ENCODE data around the gene RAB3IL1.
A peak's percentile ranks its signal among the peaks of the same experiment; 100 is the strongest.

RAB3IL1 gene

DNA sequence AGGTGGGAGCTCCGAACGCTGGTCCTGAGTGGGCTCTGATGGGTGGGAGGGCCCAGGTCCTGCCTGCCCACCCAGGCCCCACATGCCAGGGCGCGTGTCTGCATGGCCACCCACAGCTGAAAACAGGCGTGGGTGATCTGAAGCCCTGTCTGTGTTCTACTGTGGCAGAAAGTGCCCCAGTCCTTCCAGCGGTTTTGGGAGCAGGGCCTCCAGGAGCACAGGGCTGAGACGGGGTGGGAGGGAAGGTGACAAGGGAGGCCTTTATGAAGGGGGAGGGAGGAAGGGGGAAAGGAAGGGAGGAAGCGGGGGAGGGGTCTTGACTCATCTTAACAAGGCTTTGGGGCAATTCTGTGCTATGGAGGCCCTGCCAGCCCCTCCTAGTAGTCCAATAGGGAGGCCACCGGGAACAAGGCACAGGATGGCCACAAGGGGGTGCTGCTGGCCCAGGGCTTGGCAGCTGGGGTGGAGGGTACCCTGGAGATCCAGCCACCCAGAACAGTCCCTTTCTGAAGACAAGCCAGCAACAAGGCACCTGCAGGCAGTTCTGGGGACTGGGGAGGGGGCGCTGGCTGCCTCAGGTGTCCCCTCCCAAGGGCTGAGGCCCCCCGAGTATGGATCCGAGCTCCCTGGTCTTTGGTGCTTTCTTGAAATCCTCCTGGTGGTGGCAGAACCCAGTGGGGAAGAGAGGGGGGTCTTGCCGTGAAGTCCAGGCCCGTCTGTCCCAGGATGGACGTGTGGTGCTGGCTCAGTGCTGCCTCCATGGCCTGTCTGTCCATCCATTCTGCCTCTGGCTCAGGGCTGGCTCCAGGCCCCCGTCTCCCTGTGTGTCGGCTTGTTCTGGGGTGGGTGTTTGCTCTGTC lies 19.7 kb downstream of the RAB3IL1 start:
- Histone ChIP-seq H3K9me3 (ENCODE audit: low read length) (no peaks in the 10 kb centered on the region), H3K27me3 (ENCODE audit: control insufficient read depth in 1 of 2, insufficient read depth in 2 of 2, low read length in 2 of 2) (no peaks in the 10 kb centered on the region), H3K36me3 (ENCODE audit: insufficient read depth, low read length) (peaks cover 29% of the 10 kb centered on the region), H3K4me1 (ENCODE audit: insufficient read depth, low read length) (peaks cover 5% of the 10 kb centered on the region), H3K27ac (ENCODE audit: low read depth, low read length) (peak overlapping the region; percentile 34), H3K9ac (ENCODE audit: low read length) (no peak overlapping the region), H3K4me3 (ENCODE audit: low read depth in 1 of 2, low read length in 2 of 2) (no peak overlapping the region)

DNA sequence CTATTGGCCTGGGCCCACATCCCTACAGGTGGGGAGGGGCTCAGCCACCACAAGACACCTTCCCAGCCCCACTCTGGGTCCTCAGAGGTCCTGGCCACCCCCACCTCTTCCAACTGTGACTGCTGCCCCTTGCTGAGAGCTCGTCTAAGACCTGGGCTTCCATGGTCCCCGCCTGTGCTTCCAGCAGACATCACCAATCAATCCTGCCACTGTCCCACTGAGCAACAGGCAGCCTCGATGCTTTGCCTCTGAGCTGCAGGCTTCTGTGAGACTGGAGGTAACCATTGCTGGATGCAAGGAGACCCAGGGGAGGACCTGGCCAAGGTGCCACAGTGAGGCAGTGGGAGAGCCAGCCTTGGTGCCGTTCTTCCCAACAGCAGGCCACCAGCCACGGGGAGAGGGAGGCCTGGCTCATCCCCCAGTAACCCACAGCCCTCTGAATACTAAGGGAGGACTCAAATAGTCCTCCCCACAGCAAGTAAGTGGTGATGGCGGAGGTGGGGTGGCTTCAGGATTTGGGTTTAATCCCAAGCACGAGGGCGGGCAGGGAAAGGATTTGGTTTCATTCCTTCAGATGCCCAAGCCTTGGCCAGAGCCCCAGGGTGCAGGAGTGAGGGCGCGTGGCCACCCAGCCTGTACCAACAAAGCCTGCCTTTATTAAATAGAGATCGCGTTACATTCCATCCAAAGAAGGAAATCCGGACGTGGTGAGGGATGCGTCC lies 20.5 kb downstream of the RAB3IL1 start:
- Histone ChIP-seq H3K9ac (ENCODE audit: low read length) (no peak overlapping the region), H3K36me3 (ENCODE audit: insufficient read depth, low read length) (peaks cover 29% of the 10 kb centered on the region), H3K27me3 (ENCODE audit: control insufficient read depth in 1 of 2, insufficient read depth in 2 of 2, low read length in 2 of 2) (no peaks in the 10 kb centered on the region), H3K4me3 (ENCODE audit: low read depth in 1 of 2, low read length in 2 of 2) (no peak overlapping the region), H3K9me3 (ENCODE audit: low read length) (no peaks in the 10 kb centered on the region), H3K4me1 (ENCODE audit: insufficient read depth, low read length) (peaks cover 5% of the 10 kb centered on the region), H3K27ac (ENCODE audit: low read depth, low read length) (no peak overlapping the region)

DNA sequence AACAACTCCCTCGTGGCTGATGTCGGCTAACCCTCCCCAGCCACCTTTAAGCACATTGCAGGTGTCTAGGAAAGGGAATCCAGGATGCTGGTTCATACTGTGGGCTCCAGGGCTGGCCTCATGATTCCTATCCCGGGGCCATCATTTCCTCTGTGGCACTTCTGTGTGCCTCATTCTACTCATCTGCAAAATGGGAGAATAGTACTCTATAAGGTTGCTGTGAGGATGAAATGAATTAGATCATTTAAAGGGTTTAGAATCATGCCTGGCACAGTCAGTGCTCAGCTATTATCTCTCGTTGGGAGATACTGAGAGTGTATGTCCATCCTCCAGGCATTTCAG lies 21.7 kb downstream of the RAB3IL1 start:
- Histone ChIP-seq H3K4me3 (ENCODE audit: low read depth in 1 of 2, low read length in 2 of 2) (no peak overlapping the region), H3K27ac (ENCODE audit: low read depth, low read length) (no peak overlapping the region), H3K9ac (ENCODE audit: low read length) (no peak overlapping the region), H3K27me3 (ENCODE audit: control insufficient read depth in 1 of 2, insufficient read depth in 2 of 2, low read length in 2 of 2) (no peaks in the 10 kb centered on the region), H3K9me3 (ENCODE audit: low read length) (no peaks in the 10 kb centered on the region), H3K36me3 (ENCODE audit: insufficient read depth, low read length) (peaks cover 26% of the 10 kb centered on the region), H3K4me1 (ENCODE audit: insufficient read depth, low read length) (peaks cover 5% of the 10 kb centered on the region)

DNA sequence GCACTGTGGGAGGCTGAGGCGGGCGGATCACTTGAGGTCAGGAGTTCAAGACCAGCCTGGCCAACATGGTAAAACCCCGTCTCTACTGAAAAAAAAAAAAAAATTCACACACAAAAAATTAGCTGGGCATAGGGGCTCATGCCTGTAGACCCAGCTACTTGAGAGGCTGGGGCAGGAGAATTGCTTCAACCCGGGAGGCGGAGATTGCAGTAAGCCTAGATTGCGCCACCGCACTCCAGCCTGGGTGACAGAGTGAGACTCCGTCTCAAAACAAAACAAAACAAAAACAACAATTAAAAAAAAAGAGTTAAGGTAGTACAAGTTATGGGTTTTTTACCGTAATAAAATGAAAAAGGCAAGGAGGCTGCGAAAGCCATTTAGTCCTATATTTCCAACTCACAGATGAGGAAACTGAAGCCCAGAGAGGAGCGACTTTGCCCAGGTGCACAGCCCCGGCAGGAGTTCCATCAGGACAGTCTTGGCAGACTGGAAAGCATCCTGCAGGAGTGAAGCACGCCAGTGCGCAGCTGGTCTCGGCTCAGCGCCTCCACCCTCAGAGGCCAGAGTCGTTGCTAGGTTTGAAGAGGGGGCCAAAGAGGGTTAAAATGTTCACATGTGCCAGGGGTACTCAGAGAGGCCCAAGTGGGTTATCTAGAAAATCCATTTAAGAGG lies 22.2 kb downstream of the RAB3IL1 start:
- Histone ChIP-seq H3K27ac (ENCODE audit: low read depth, low read length) (no peak overlapping the region), H3K4me3 (ENCODE audit: low read depth in 1 of 2, low read length in 2 of 2) (no peak overlapping the region), H3K27me3 (ENCODE audit: control insufficient read depth in 1 of 2, insufficient read depth in 2 of 2, low read length in 2 of 2) (no peaks in the 10 kb centered on the region), H3K36me3 (ENCODE audit: insufficient read depth, low read length) (peaks cover 24% of the 10 kb centered on the region), H3K4me1 (ENCODE audit: insufficient read depth, low read length) (peaks cover 10% of the 10 kb centered on the region), H3K9me3 (ENCODE audit: low read length) (no peaks in the 10 kb centered on the region), H3K9ac (ENCODE audit: low read length) (no peak overlapping the region)

DNA sequence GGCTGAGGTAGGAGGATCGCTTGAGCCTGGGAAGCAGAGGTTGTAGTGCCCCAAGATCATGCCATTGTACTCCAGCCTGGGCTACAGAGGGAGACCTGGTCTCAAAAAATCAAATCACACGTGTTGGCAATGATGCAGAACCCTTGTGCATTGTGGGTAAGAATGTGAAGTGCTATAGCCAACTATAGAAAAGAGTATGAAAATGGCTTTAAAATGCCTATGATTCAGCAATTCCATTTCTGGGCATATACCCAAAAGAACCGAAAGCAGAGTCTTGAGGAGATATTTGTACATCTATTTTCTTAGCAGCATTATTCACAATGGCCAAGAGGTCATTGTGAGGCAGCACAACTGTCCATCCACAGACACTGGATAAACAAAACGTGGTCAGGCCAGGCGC lies 23.4 kb downstream of the RAB3IL1 start:
- Histone ChIP-seq H3K4me1 (ENCODE audit: insufficient read depth, low read length) (peaks cover 11% of the 10 kb centered on the region), H3K27ac (ENCODE audit: low read depth, low read length) (no peak overlapping the region), H3K27me3 (ENCODE audit: control insufficient read depth in 1 of 2, insufficient read depth in 2 of 2, low read length in 2 of 2) (no peaks in the 10 kb centered on the region), H3K36me3 (ENCODE audit: insufficient read depth, low read length) (peaks cover 24% of the 10 kb centered on the region), H3K4me3 (ENCODE audit: low read depth in 1 of 2, low read length in 2 of 2) (no peak overlapping the region), H3K9ac (ENCODE audit: low read length) (no peak overlapping the region), H3K9me3 (ENCODE audit: low read length) (no peaks in the 10 kb centered on the region)

DNA sequence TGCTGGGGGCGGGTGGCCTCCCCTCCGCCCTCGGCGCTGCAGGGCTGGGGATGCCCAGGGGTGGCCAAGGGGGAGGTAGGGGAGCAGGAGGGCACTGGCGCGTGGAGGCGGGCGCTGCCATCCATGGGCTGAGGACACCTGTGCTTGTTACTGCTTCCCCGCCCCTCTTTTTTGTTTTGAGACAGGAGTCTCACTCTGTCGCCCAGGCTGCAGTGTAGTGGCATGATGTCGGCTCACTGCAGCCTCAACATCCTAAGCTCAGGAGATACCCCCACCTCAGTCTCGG lies 25.3 kb downstream of the RAB3IL1 start:
- peaks cover 8% of the 10 kb centered on the region for H3K36me3 ChIP-seq (ENCODE audit: insufficient read depth, low read length)
- peak overlapping the region; percentile 2 for H3K27ac ChIP-seq (ENCODE audit: low read depth, low read length)
- no peaks in the 10 kb centered on the region for H3K27me3 ChIP-seq (ENCODE audit: control insufficient read depth in 1 of 2, insufficient read depth in 2 of 2, low read length in 2 of 2)
- no peak overlapping the region for H3K9ac ChIP-seq (ENCODE audit: low read length)
- H3K4me3 ChIP-seq (ENCODE audit: low read depth in 1 of 2, low read length in 2 of 2): peak overlapping the region; percentile 14 to 66
- H3K4me1 ChIP-seq (ENCODE audit: insufficient read depth, low read length): peaks cover 18% of the 10 kb centered on the region
- no peaks in the 10 kb centered on the region for H3K9me3 ChIP-seq (ENCODE audit: low read length)

DNA sequence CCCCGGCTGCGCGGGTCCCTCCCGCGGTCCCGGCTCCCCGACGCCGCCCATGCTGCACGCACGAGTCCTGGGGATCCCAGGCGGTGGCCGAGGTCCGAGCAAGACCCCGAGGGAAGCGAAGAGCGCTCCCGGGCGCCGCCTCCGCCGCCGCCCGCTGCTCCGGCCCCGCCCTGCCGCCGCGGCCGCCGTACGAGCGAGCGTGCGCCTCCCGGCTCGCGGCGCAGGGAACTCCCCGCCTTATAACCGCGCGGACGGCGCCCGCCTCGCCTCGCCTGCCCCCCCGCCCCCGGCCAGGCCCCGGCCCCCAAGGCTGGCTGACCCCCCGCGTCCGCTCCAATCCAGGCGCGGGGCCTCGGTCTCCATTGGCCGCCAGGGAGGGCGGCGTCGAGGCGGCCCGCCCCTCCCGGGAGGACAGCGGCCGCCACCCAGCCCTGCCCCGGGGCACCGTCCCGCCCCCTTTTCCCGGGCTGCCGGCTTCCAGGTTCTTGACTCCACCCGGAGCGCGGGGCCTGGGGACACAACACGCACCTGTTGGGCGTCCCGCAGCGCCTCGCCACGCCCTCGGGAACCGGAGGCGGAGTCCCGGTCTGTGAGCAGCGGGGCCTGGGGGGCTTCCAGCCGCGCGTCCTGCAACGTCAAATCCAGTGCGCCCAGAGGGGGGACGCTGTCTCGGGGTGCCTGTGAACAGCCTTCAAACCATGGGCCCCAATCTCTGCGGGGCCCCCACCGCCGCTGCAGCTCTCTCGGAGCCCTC lies 25.9 kb downstream of the RAB3IL1 start, which contains the start of gene FADS3:
TSS of gene FADS3 (minus strand) at position 215 of the 754 bp plus-strand sequence. CDS start at position 51, 164 bp downstream.
- Histone ChIP-seq H3K9me3 (ENCODE audit: low read length) (no peaks in the 10 kb centered on the region), H3K27me3 (ENCODE audit: control insufficient read depth in 1 of 2, insufficient read depth in 2 of 2, low read length in 2 of 2) (no peaks in the 10 kb centered on the region), H3K27ac (ENCODE audit: low read depth, low read length) (peak within 1 kb of the TSS; percentile 70), H3K36me3 (ENCODE audit: insufficient read depth, low read length) (peaks cover 4% of the 10 kb centered on the region), H3K4me1 (ENCODE audit: insufficient read depth, low read length) (peaks cover 18% of the 10 kb centered on the region), H3K4me3 (ENCODE audit: low read depth in 1 of 2, low read length in 2 of 2) (peak within 1 kb of the TSS; percentile 67 to 76), H3K9ac (ENCODE audit: low read length) (peak within 1 kb of the TSS; percentile 49)

DNA sequence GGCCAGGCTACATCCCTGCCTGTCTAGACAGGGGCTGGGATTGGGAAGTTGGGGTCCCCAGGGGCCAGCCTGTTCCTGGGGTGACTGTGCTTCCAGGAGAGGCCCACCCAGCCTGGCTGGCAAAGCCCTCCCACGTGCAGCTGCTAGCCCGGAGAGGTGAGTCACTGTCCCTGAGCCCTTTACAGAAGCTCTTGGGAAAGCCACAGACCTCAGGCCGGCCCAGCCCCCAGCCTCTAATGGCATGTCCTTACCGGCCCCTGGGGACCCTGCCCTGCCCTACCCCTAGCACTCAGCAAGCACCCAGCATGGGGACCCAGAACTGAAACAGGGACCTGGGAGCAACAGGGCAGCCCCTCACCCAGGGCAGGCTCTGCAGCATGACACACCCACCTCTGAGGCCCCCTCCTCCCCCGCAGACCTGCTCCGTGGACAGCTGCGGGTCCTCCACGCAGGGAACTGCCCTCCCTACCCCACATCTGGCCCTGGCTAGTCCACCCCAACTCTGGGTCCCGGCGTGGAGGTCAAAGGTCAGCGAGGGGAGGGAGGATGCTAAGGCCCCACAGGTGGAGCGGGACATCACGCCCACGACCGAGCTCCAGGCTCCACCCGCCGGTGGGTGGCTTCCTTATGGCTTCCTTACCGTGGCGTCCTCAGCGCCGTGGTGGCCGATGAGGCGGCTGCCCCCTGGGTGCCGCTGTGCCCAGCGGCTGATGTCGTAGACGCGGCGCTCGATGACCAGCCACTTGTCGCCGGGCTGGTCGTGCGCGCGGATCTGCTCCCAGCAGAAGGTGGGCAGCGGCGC lies 26.6 kb downstream of the RAB3IL1 start:
- peaks cover 18% of the 10 kb centered on the region for H3K4me1 ChIP-seq (ENCODE audit: insufficient read depth, low read length)
- H3K27ac ChIP-seq (ENCODE audit: low read depth, low read length): peak overlapping the region; percentile 70
- H3K9ac ChIP-seq (ENCODE audit: low read length): peak overlapping the region; percentile 49

DNA sequence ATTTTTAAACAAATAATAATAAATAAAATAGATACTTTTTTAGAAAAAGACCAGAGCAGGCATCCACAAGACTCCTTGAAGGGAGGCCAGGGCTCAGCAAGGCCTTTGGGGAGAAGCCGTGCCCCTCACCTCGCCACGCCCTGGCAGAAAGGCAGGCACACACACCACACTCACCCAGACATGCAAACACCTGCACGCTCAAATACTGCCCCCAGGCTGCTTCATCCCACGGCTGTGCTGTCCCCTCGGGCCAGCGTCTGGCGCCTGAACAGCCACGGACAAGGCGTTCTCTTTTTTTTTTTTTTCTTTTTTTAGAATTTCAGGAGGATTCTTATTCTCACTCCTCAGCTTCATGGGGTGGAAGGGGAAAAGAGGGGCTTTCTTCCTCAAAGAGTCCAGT lies 27.5 kb downstream of the RAB3IL1 start:
- Histone ChIP-seq H3K4me3 (ENCODE audit: low read depth in 1 of 2, low read length in 2 of 2) (no peak overlapping the region), H3K27ac (ENCODE audit: low read depth, low read length) (no peak overlapping the region), H3K9ac (ENCODE audit: low read length) (no peak overlapping the region), H3K4me1 (ENCODE audit: insufficient read depth, low read length) (peaks cover 18% of the 10 kb centered on the region), H3K27me3 (ENCODE audit: control insufficient read depth in 1 of 2, insufficient read depth in 2 of 2, low read length in 2 of 2) (no peaks in the 10 kb centered on the region), H3K9me3 (ENCODE audit: low read length) (no peaks in the 10 kb centered on the region), H3K36me3 (ENCODE audit: insufficient read depth, low read length) (no peaks in the 10 kb centered on the region)

More for the DNA sequence above, 26.6 kb downstream of the RAB3IL1 start:
- Histone ChIP-seq H3K36me3 (ENCODE audit: insufficient read depth, low read length) (no peaks in the 10 kb centered on the region), H3K27me3 (ENCODE audit: control insufficient read depth in 1 of 2, insufficient read depth in 2 of 2, low read length in 2 of 2) (no peaks in the 10 kb centered on the region), H3K9me3 (ENCODE audit: low read length) (no peaks in the 10 kb centered on the region), H3K4me3 (ENCODE audit: low read depth in 1 of 2, low read length in 2 of 2) (peak overlapping the region; percentile 67 to 76)

DNA sequence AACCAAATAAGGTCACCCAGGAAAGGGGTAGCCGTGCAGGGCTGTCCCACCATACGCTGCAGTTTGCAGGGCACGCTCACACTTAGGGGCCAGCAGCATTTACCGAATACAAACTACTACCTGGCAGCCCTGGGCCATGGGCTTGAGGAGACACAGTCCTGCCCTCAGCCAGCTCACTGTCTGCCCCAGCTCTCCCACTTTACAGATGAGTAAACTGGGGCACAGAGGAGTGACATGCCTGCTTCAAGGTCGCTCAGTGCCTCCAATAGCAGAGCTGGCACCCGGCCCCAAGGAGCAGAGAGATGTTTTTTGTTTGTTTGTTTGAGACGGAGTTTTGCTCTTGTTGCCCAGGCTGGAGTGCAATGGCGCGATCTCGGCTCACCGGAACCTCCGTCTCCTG lies 28.8 kb downstream of the RAB3IL1 start:
- H3K27me3 ChIP-seq (ENCODE audit: control insufficient read depth in 1 of 2, insufficient read depth in 2 of 2, low read length in 2 of 2): no peaks in the 10 kb centered on the region
- H3K27ac ChIP-seq (ENCODE audit: low read depth, low read length): peak overlapping the region; percentile 38
- H3K4me3 ChIP-seq (ENCODE audit: low read depth in 1 of 2, low read length in 2 of 2): no peak overlapping the region
- H3K9me3 ChIP-seq (ENCODE audit: low read length): no peaks in the 10 kb centered on the region
- H3K9ac ChIP-seq (ENCODE audit: low read length): no peak overlapping the region
- H3K4me1 ChIP-seq (ENCODE audit: insufficient read depth, low read length): peaks cover 18% of the 10 kb centered on the region
- no peaks in the 10 kb centered on the region for H3K36me3 ChIP-seq (ENCODE audit: insufficient read depth, low read length)
